Naive thymus-derived CD4-positive, alpha-beta T cell (primary cell): ENCODE data around the gene TOB1. TPM values are rescaled to one million over a fixed set of nuclear protein-coding genes. Genes with fewer than 3 reads are reported as not detected.

Source experiments
- ATAC-seq: fragments of 150-1000 bp; cut with Tn5 transposase; 2 replicates; pipeline ENCODE4 v1.10.0; 2021; ENCODE audit warnings: mild to moderate bottlenecking, moderate library complexity
- CTCF ChIA-PET: fragments of 350-600 bp; sonication (Branson Sonifier 250); formaldehyde crosslinking; loops from one replicate; lab custom pipeline; 2021; ENCODE audit warnings: antibody characterized with exemption; lab: Charles Lee
- POLR2A ChIA-PET: fragments of 350-600 bp; sonication (Branson Sonifier 250); formaldehyde crosslinking; loops from one replicate; lab custom pipeline; 2021; ENCODE audit warnings: antibody characterized with exemption, inconsistent platforms; lab: Charles Lee
- DNase-seq, 9 donors: peaks; one replicate each; pipeline versions ENCODE4 v3.0.0 to v3.0.0-alpha.2; 2020 to 2022; ENCODE audit warnings: mixed read lengths in 1 of 9
- H3K27ac ChIP-seq: one replicate; pipeline ENCODE4 v1.7.0; 2013; ENCODE audit warnings: mild to moderate bottlenecking, low read depth, low read length, moderate library complexity
- H3K27me3 ChIP-seq, 2 donors: one replicate each; pipeline ENCODE4 v1.7.0; 2013; ENCODE audit warnings: low read length in 2 of 2, mild to moderate bottlenecking in 2 of 2, moderate library complexity in 2 of 2; ENCODE audit not compliant: control insufficient read depth in 2 of 2, insufficient read depth in 2 of 2
- H3K36me3 ChIP-seq, 3 experiments: 1 replicate in 2 of 3; 2 replicates in 1 of 3; pipeline ENCODE4 v1.7.0; 2013; ENCODE audit warnings: low read length in 3 of 3, mild to moderate bottlenecking in 3 of 3, moderate library complexity in 1 of 3; ENCODE audit not compliant: insufficient read depth in 3 of 3, control insufficient read depth in 2 of 3
- H3K4me1 ChIP-seq, 2 donors: one replicate each; pipeline ENCODE4 v1.7.0; 2013; ENCODE audit warnings: low read length in 2 of 2, mild to moderate bottlenecking in 2 of 2, moderate library complexity in 1 of 2; ENCODE audit not compliant: control insufficient read depth in 2 of 2, insufficient read depth in 2 of 2
- H3K4me3 ChIP-seq: 2 replicates; pipeline ENCODE4 v1.7.0; 2013; ENCODE audit warnings: mild to moderate bottlenecking, low read length
- H3K9me3 ChIP-seq, 3 experiments: 1 replicate in 2 of 3; 2 replicates in 1 of 3; pipeline ENCODE4 v1.7.0; 2013; ENCODE audit warnings: low read length in 3 of 3; ENCODE audit not compliant: control insufficient read depth in 2 of 3
- H3K27ac Mint-ChIP-seq, 9 donors: one replicate each; pipeline ENCODE4 v1.8.0; 2020 to 2022; ENCODE audit warnings: mixed read lengths in 9 of 9, mild to moderate bottlenecking in 8 of 9, moderate library complexity in 5 of 9, inconsistent platforms in 2 of 9
- H3K27me3 Mint-ChIP-seq, 5 donors: one replicate each; pipeline ENCODE4 v1.8.0; 2021 to 2022; ENCODE audit warnings: mixed read lengths in 5 of 5, mild to moderate bottlenecking in 1 of 5
- H3K36me3 Mint-ChIP-seq, 5 donors: one replicate each; pipeline ENCODE4 v1.8.0; 2020 to 2022; ENCODE audit warnings: mixed read lengths in 5 of 5, mild to moderate bottlenecking in 3 of 5, inconsistent platforms in 1 of 5
- H3K4me1 Mint-ChIP-seq, 7 donors: one replicate each; pipeline ENCODE4 v1.8.0; 2020 to 2022; ENCODE audit warnings: mixed read lengths in 7 of 7, mild to moderate bottlenecking in 3 of 7, inconsistent platforms in 1 of 7
- H3K4me3 Mint-ChIP-seq, 10 donors: one replicate each; pipeline ENCODE4 v1.8.0; 2020 to 2022; ENCODE audit warnings: mild to moderate bottlenecking in 10 of 10, mixed read lengths in 10 of 10, moderate library complexity in 6 of 10, inconsistent platforms in 2 of 10
- H3K9me3 Mint-ChIP-seq, 11 donors: one replicate each; pipeline ENCODE4 v1.8.0; 2020 to 2022; ENCODE audit warnings: mixed read lengths in 11 of 11, mild to moderate bottlenecking in 4 of 11, inconsistent platforms in 1 of 11, moderate library complexity in 1 of 11
- intact Hi-C, 2 donors: fragments of 100-400 bp; cut with micrococcal nuclease; formaldehyde crosslinking; loops; one replicate each; pipeline ENCODE4 v1.15.1; 2023
- polyA plus RNA-seq, 2 donors: library from polyadenylated mRNA; unstranded; fragments of 300-500 nt; fragmentation: Illumina TruSeq; gene quantifications; one replicate each; pipeline ENCODE4 v1.2.3, GENCODE V29; 2021
- total RNA-seq, 6 experiments: library from RNA in 5 of 6; stranded (reverse) in 5 of 6; gene quantifications; 1 replicate in 5 of 6; 2 replicates in 1 of 6; pipeline ENCODE4 v1.2.3 and lab custom pipeline; 2021 to 2026

Gene TOB1
- total and polyA plus RNA-seq, 7 experiments from 2014 or later, result 27.9 to 261 (median 131) TPM

- Histone ChIP-seq H3K4me3 (no peak overlapping the region), H3K4me1 (peaks cover 22 to 25% of the 10 kb centered on the region in 2 donors), H3K27me3 (no peaks in the 10 kb centered on the region), H3K36me3 (peaks cover 2 to 12% (median 10%) of the 10 kb centered on the region in 3 experiments), H3K27ac (no peak overlapping the region), H3K9me3 (no peaks in the 10 kb centered on the region)
- ChIA-PET CTCF (interaction anchor here (0.6 to 4.2 kb wide), 2 partner anchors 22 to 91 kb away, joined by 4 to 27 read pairs; no protein-coding TSS in a partner anchor), POLR2A (interaction anchor here (0.7 to 18.6 kb wide), 8 partner anchors 5 to 107 kb away, joined by 3 to 828 read pairs (median 4); partner anchors contain the start of gene TOB1)
- DNase-seq (no peak), ATAC-seq (no peak)
- Mint-ChIP-seq H3K9me3 (no peaks in the 10 kb centered on the region), H3K36me3 (peaks cover 0 to 23% (median 18%) of the 10 kb centered on the region in 5 donors), H3K27ac (peak overlapping the region in 2 of 9 donors; percentile 18 to 19), H3K4me3 (no peak overlapping the region), H3K27me3 (peaks cover 0 to 26% (median 0%) of the 10 kb centered on the region in 5 donors), H3K4me1 (peaks cover 25 to 53% (median 32%) of the 10 kb centered on the region in 7 donors)
- intact Hi-C loops, result no loop called here
Observed at GRCh38 chr17:50858486-50859225, 7.5 kb downstream of the TOB1 start.

- H3K9me3 Mint-ChIP-seq, result no peaks in the 10 kb centered on the region
- no peak for DNase-seq
Observed at GRCh38 chr17:50856431-50856830, 9.7 kb downstream of the TOB1 start.

GRCh38 chr17:50855708-50856330 is 10.3 kb downstream of the TOB1 start:
- H3K36me3 Mint-ChIP-seq, result peaks cover 0 to 2% (median under 1%) of the 10 kb centered on the region in 5 donors
- DNase-seq (no peak), ATAC-seq (no peak)
- peaks cover 0 to 32% (median 0%) of the 10 kb centered on the region in 5 donors for H3K27me3 Mint-ChIP-seq
- intact Hi-C loops, result no loop called here
- H3K9me3 Mint-ChIP-seq, result no peaks in the 10 kb centered on the region
- H3K4me3 ChIP-seq, result no peak overlapping the region
- H3K9me3 ChIP-seq, result no peaks in the 10 kb centered on the region
- H3K27me3 ChIP-seq, result no peaks in the 10 kb centered on the region
- H3K4me3 Mint-ChIP-seq, result no peak overlapping the region
- CTCF ChIA-PET, result interaction anchor here (0.6 to 10.8 kb wide), 3 partner anchors 11 to 229 kb away, joined by 3 to 393 read pairs (median 5); no protein-coding TSS in a partner anchor
- H3K36me3 ChIP-seq, result no peaks in the 10 kb centered on the region
- POLR2A ChIA-PET, result interaction anchor here (1.3 to 18.6 kb wide), 5 partner anchors 8 to 106 kb away, joined by 3 to 828 read pairs (median 282); partner anchors contain the start of gene TOB1
- H3K27ac Mint-ChIP-seq, result no peak overlapping the region
- H3K4me1 ChIP-seq, result peaks cover 5 to 9% of the 10 kb centered on the region in 2 donors
- no peak overlapping the region for H3K27ac ChIP-seq
- H3K4me1 Mint-ChIP-seq, result peaks cover 20 to 48% (median 30%) of the 10 kb centered on the region in 7 donors

More at GRCh38 chr17:50856431-50856830, 9.7 kb downstream of the TOB1 start:
- ATAC-seq, result no peak
- Mint-ChIP-seq H3K27me3 (peaks cover 0 to 32% (median 0%) of the 10 kb centered on the region in 5 donors), H3K27ac (no peak overlapping the region), H3K36me3 (peaks cover 0 to 8% (median 3%) of the 10 kb centered on the region in 5 donors), H3K4me3 (no peak overlapping the region), H3K4me1 (peaks cover 24 to 53% (median 35%) of the 10 kb centered on the region in 7 donors)
- ChIA-PET CTCF (interaction anchor here (0.6 to 10.8 kb wide), 3 partner anchors 95 to 1628 kb away, joined by 3 to 393 read pairs (median 3); no protein-coding TSS in a partner anchor), POLR2A (interaction anchor here (0.7 to 18.6 kb wide), 6 partner anchors 8 to 106 kb away, joined by 3 to 828 read pairs (median 143); partner anchors contain the start of gene TOB1)
- Histone ChIP-seq H3K27ac (no peak overlapping the region), H3K9me3 (no peaks in the 10 kb centered on the region), H3K27me3 (no peaks in the 10 kb centered on the region), H3K4me1 (peaks cover 8 to 15% of the 10 kb centered on the region in 2 donors), H3K36me3 (peaks cover 0 to under 1% (median 0%) of the 10 kb centered on the region in 3 experiments), H3K4me3 (no peak overlapping the region)
- intact Hi-C loops, result no loop called here

GRCh38 chr17:50853781-50854180 is 12.4 kb downstream of the TOB1 start:
- Mint-ChIP-seq H3K4me3 (no peak overlapping the region), H3K4me1 (peaks cover 18 to 45% (median 28%) of the 10 kb centered on the region in 7 donors), H3K36me3 (no peaks in the 10 kb centered on the region), H3K27me3 (peaks cover 0 to 32% (median 0%) of the 10 kb centered on the region in 5 donors), H3K9me3 (no peaks in the 10 kb centered on the region), H3K27ac (peak overlapping the region in 5 of 9 donors; percentile 3 to 53 (median 44))
- ChIA-PET POLR2A (interaction anchor here (1.0 to 18.6 kb wide), 9 partner anchors 10 to 101 kb away, joined by 3 to 828 read pairs (median 15); partner anchors contain the start of gene TOB1), CTCF (interaction anchor here (1.0 to 10.8 kb wide), 9 partner anchors 9 to 299 kb away, joined by 3 to 393 read pairs (median 9); partner anchors contain the start of genes NME1 and TOB1)
- H3K4me3 ChIP-seq, result no peak overlapping the region
- no peak overlapping the region for H3K27ac ChIP-seq
- no peak for ATAC-seq
- no peaks in the 10 kb centered on the region for H3K36me3 ChIP-seq
- DNase-seq, result no peak
- H3K9me3 ChIP-seq, result no peaks in the 10 kb centered on the region
- intact Hi-C loops, result loop anchor here (2.0 to 5.0 kb wide), 3 partner anchors 203 to 299 kb away; partner anchors contain the start of gene NME1 (in 1 of the 2)
- H3K27me3 ChIP-seq, result no peaks in the 10 kb centered on the region
- peaks cover 5 to 7% of the 10 kb centered on the region in 2 donors for H3K4me1 ChIP-seq

GRCh38 chr17:50853015-50853615 is 13.0 kb downstream of the TOB1 start:
- H3K9me3 ChIP-seq, result no peaks in the 10 kb centered on the region
- no peaks in the 10 kb centered on the region for H3K36me3 Mint-ChIP-seq
- CTCF ChIA-PET, result interaction anchor here (1.0 to 10.8 kb wide), 21 partner anchors 10 to 300 kb away, joined by 3 to 393 read pairs (median 4); partner anchors contain the start of genes NME1 and TOB1
- H3K9me3 Mint-ChIP-seq, result peaks cover 0 to 1% (median 0%) of the 10 kb centered on the region in 11 donors
- H3K4me1 Mint-ChIP-seq, result peaks cover 18 to 40% (median 28%) of the 10 kb centered on the region in 7 donors
- peaks cover 0 to 32% (median 0%) of the 10 kb centered on the region in 5 donors for H3K27me3 Mint-ChIP-seq
- POLR2A ChIA-PET, result interaction anchor here (0.8 to 18.6 kb wide), 13 partner anchors 11 to 102 kb away, joined by 3 to 828 read pairs (median 6); partner anchors contain the start of gene TOB1
- H3K4me3 Mint-ChIP-seq, result peak overlapping the region in 8 of 10 donors; percentile 75 to 89 (median 85)
- intact Hi-C loops, result loop anchor here (2.0 to 5.0 kb wide), 3 partner anchors 204 to 299 kb away; partner anchors contain the start of gene NME1 (in 1 of the 2)
- no peak for ATAC-seq
- peaks cover 5 to 7% of the 10 kb centered on the region in 2 donors for H3K4me1 ChIP-seq
- H3K4me3 ChIP-seq, result no peak overlapping the region
- H3K27me3 ChIP-seq, result no peaks in the 10 kb centered on the region
- H3K36me3 ChIP-seq, result no peaks in the 10 kb centered on the region
- no peak overlapping the region for H3K27ac ChIP-seq
- no peak for DNase-seq
- peak overlapping the region in 7 of 9 donors; percentile 41 to 93 (median 88) for H3K27ac Mint-ChIP-seq
